SK-N-SH (cell line): ENCODE data around the gene TERT. TPM values are rescaled to one million over a fixed set of nuclear protein-coding genes. Genes with fewer than 3 reads are reported as not detected.

Experiments used
- CTCF ChIA-PET: fragments of 300-600, 350-600 bp; formaldehyde crosslinking; extraction: SDS; loops from one replicate; lab custom pipeline; 2021; lab: Yijun Ruan, JAX
- POLR2A ChIA-PET: fragments of 350-600 bp; sonication (Branson Sonifier 250); formaldehyde crosslinking; extraction: SDS; loops from one replicate; lab custom pipeline; 2020; ENCODE audit warnings: antibody characterized with exemption, inconsistent platforms; lab: Yijun Ruan, JAX
- DNase-seq: peaks from one replicate; pipeline ENCODE4 v3.0.0; 2012
- H2AFZ ChIP-seq: fragments of 200-600 bp; sonication (generic); 2 replicates; pipeline ENCODE4 v1.8.1; 2016; ENCODE audit warnings: antibody characterized with exemption, mild to moderate bottlenecking, low read depth
- H3F3A ChIP-seq: fragments of 200-600 bp; sonication (generic); replicated peaks from 2 replicates; pipeline ENCODE3; 2016; ENCODE audit warnings: antibody characterized with exemption, mild to moderate bottlenecking; ENCODE audit not compliant: insufficient read depth
- H3K27ac ChIP-seq, 2 experiments: fragments of 200-500 bp in 1 of 2; fragments of 200-600 bp in 1 of 2; sonication (Bioruptor generic) in 1 of 2; sonication (generic), shearing (Covaris generic) in 1 of 2; 2 replicates each; pipeline versions ENCODE4 v1.5.1 to v1.6.1; 2014 to 2016; ENCODE audit warnings: low read depth in 2 of 2, inconsistent platforms in 1 of 2, low read length in 1 of 2, mild to moderate bottlenecking in 1 of 2, mixed read lengths in 1 of 2
- H3K27me3 ChIP-seq: fragments of 200-600 bp; sonication (generic), shearing (Covaris generic); 2 replicates; pipeline ENCODE4 v1.6.1; 2016; ENCODE audit warnings: mixed run types; ENCODE audit not compliant: insufficient read depth
- H3K36me3 ChIP-seq, 2 experiments: fragments of 200-500 bp in 1 of 2; fragments of 200-600 bp in 1 of 2; sonication (Bioruptor generic) in 1 of 2; sonication (generic) in 1 of 2; replicated peaks in 1 of 2; 2 replicates each; pipeline versions ENCODE3 to v1.5.1; 2014 to 2016; ENCODE audit warnings: low read length in 1 of 2, mild to moderate bottlenecking in 1 of 2; ENCODE audit not compliant: insufficient read depth in 2 of 2, control insufficient read depth in 1 of 2
- H3K4me1 ChIP-seq, 2 experiments: fragments of 200-500 bp in 1 of 2; fragments of 200-600 bp in 1 of 2; sonication (Bioruptor generic) in 1 of 2; sonication (generic), shearing (Covaris generic) in 1 of 2; 2 replicates each; pipeline versions ENCODE4 v1.5.1 to v1.6.1; 2014 to 2016; ENCODE audit warnings: low read depth in 1 of 2, low read length in 1 of 2, mixed run types in 1 of 2; ENCODE audit not compliant: insufficient read depth in 2 of 2, control insufficient read depth in 1 of 2
- H3K4me2 ChIP-seq: fragments of 200-600 bp; sonication (generic), shearing (Covaris generic); 2 replicates; pipeline ENCODE4 v1.6.1; 2017; ENCODE audit warnings: mixed run types
- H3K4me3 ChIP-seq, 2 experiments: fragments of 200-500 bp in 1 of 2; fragments of 200-600 bp in 1 of 2; sonication (Bioruptor generic) in 1 of 2; sonication (generic), shearing (Covaris generic) in 1 of 2; 2 replicates each; pipeline versions ENCODE4 v1.5.1 to v1.8.1; 2014 to 2016; ENCODE audit warnings: low read depth in 2 of 2, inconsistent platforms in 1 of 2, low read length in 1 of 2, mild to moderate bottlenecking in 1 of 2, mixed read lengths in 1 of 2, moderate library complexity in 1 of 2
- H3K79me2 ChIP-seq: fragments of 200-600 bp; sonication (generic); 2 replicates; pipeline ENCODE4 v1.8.1; 2017; ENCODE audit warnings: mild to moderate bottlenecking; ENCODE audit not compliant: insufficient read depth
- H3K9ac ChIP-seq: fragments of 200-600 bp; sonication (generic); 2 replicates; pipeline ENCODE4 v1.6.1; 2017; ENCODE audit warnings: mixed run types
- H3K9me2 ChIP-seq: fragments of 200-600 bp; sonication (generic); 2 replicates; pipeline ENCODE4 v1.6.1; 2017; ENCODE audit warnings: mixed run types
- H3K9me3 ChIP-seq: fragments of 200-600 bp; sonication (generic); 2 replicates; pipeline ENCODE4 v1.6.1; 2017; ENCODE audit warnings: mixed run types, mild to moderate bottlenecking, moderate library complexity
- H4K20me1 ChIP-seq: fragments of 200-600 bp; sonication (generic); 2 replicates; pipeline ENCODE4 v1.6.1; 2017; ENCODE audit warnings: mild to moderate bottlenecking, mixed run types; ENCODE audit not compliant: insufficient read depth
- ELF1 ChIP-seq: IDR thresholded peaks from 2 replicates; pipeline ENCODE4 v1.4.0; 2012
- EP300 ChIP-seq, 2 experiments: IDR thresholded peaks; 2 replicates each; pipeline versions ENCODE4 v1.4.0 to v1.6.1; 2012; ENCODE audit warnings: borderline replicate concordance in 1 of 2, low read depth in 1 of 2, low read length in 1 of 2
- FOSL2 ChIP-seq: IDR thresholded peaks from 2 replicates; pipeline ENCODE4 v1.4.0; 2012; ENCODE audit warnings: low read depth, mild to moderate bottlenecking, moderate library complexity, borderline replicate concordance
- FOXJ3 ChIP-seq: sonication (generic); formaldehyde crosslinking; IDR thresholded peaks from 2 replicates; pipeline ENCODE4 v1.5.1; 2020; ENCODE audit warnings: mild to moderate bottlenecking, missing genetic modification reagents
- FOXM1 ChIP-seq: IDR thresholded peaks from 2 replicates; pipeline ENCODE4 v1.4.0; 2012; ENCODE audit warnings: low read depth, mild to moderate bottlenecking
- GATA2 ChIP-seq: sonication (generic); formaldehyde crosslinking; IDR thresholded peaks from 2 replicates; pipeline ENCODE4 v1.5.0; 2020; ENCODE audit warnings: mild to moderate bottlenecking, missing genetic modification reagents
- JUND ChIP-seq: IDR thresholded peaks from 2 replicates; pipeline ENCODE4 v1.4.0; 2012
- MXI1 ChIP-seq: IDR thresholded peaks from 2 replicates; pipeline ENCODE4 v1.6.1; 2012; ENCODE audit warnings: mild to moderate bottlenecking, low read depth, low read length, improper control_type of control experiment
- RCOR1 ChIP-seq: fragments of 150-350 bp; IDR thresholded peaks from 2 replicates; pipeline ENCODE4 v1.6.1; 2017; ENCODE audit warnings: antibody characterized with exemption, low read length
- SMC3 ChIP-seq: IDR thresholded peaks from 2 replicates; pipeline ENCODE4 v1.6.1; 2012; ENCODE audit warnings: low read depth, low read length, improper control_type of control experiment
- TEAD4 ChIP-seq: IDR thresholded peaks from 2 replicates; pipeline ENCODE4 v1.4.0; 2012; ENCODE audit warnings: mild to moderate bottlenecking, borderline replicate concordance; ENCODE audit not compliant: insufficient read depth
- ZBTB33 ChIP-seq: IDR thresholded peaks from 2 replicates; pipeline ENCODE4 v1.4.0; 2012; ENCODE audit warnings: low read depth, borderline replicate concordance
- WGBS: methylation state at CpG from one replicate; pipeline ENCODE4 v1.1.6; 2017; ENCODE audit warnings: low lambda C conversion rate; 5-methylcytosine and 5-hydroxymethylcytosine counted together
- polyA plus RNA-seq, 3 experiments: library from polyadenylated mRNA; depleted of rRNA; stranded (reverse); fragments of >200 nt; gene quantifications; 2 replicates each; pipeline ENCODE4 v1.2.3, GENCODE V29; 2012
- TF ChIP-seq, protein P1 (sequence below): IDR thresholded peaks from 2 replicates; pipeline ENCODE4 v1.4.0; 2012; ENCODE audit warnings: low read depth, borderline replicate concordance
- TF ChIP-seq, protein P2 (sequence below): IDR thresholded peaks from 2 replicates; pipeline ENCODE4; 2012

TERT gene
- polyA plus RNA-seq, 1 of the 3 experiments (the other 2 are of a cell fraction), result 2.4 TPM

GRCh38 chr5:1241509-1242080 lies 53.3 kb downstream of the TERT start:
- peaks cover 18% of the 10 kb centered on the region for H3K27me3 ChIP-seq
- DNase-seq, result no peak
- TF ChIP-seq TEAD4, result no peak
- TF ChIP-seq, protein P1, sequence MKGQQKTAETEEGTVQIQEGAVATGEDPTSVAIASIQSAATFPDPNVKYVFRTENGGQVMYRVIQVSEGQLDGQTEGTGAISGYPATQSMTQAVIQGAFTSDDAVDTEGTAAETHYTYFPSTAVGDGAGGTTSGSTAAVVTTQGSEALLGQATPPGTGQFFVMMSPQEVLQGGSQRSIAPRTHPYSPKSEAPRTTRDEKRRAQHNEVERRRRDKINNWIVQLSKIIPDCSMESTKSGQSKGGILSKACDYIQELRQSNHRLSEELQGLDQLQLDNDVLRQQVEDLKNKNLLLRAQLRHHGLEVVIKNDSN, result no peak
- TF ChIP-seq GATA2, result no peak
- no peak for TF ChIP-seq SMC3
- TF ChIP-seq RCOR1, result no peak
- no peak for TF ChIP-seq ZBTB33
- TF ChIP-seq ELF1, result no peak
- TF ChIP-seq, protein P2, sequence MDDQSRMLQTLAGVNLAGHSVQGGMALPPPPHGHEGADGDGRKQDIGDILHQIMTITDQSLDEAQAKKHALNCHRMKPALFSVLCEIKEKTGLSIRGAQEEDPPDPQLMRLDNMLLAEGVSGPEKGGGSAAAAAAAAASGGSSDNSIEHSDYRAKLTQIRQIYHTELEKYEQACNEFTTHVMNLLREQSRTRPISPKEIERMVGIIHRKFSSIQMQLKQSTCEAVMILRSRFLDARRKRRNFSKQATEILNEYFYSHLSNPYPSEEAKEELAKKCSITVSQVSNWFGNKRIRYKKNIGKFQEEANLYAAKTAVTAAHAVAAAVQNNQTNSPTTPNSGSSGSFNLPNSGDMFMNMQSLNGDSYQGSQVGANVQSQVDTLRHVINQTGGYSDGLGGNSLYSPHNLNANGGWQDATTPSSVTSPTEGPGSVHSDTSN, result no peak
- TF ChIP-seq EP300 (IDR thresholded peaks at IDR 0.05; ENCODE audit: borderline replicate concordance in 1 of 2, low read depth in 1 of 2, low read length in 1 of 2), result no peak
- TF ChIP-seq MXI1, result no peak
- no peak for TF ChIP-seq JUND
- TF ChIP-seq FOXM1, result no peak
- no peak for TF ChIP-seq FOSL2
- no peak for TF ChIP-seq FOXJ3 (CRISPR knock-in tag)
- H3K4me1 ChIP-seq, result no peaks in the 10 kb centered on the region; a peak in 1 of 4 replicates
- H3K9me2 ChIP-seq, result no peaks in the 10 kb centered on the region
- no peak overlapping the region for H3K27ac ChIP-seq
- no peak overlapping the region for H3K4me3 ChIP-seq
- H3K4me2 ChIP-seq, result no peak overlapping the region
- H3K9me3 ChIP-seq, result no peaks in the 10 kb centered on the region
- POLR2A ChIA-PET, result no interaction called here
- no peak overlapping the region for H2AFZ ChIP-seq
- 51% methylated on average over 19 of the region's 22 CpGs for WGBS
- CTCF ChIA-PET, result interaction anchor here (1.1 kb wide), 1 partner anchor 74 kb away, joined by 3 read pairs; no protein-coding TSS in a partner anchor
- no peaks in the 10 kb centered on the region for H4K20me1 ChIP-seq
- H3K9ac ChIP-seq, result no peak overlapping the region
- H3F3A ChIP-seq, result no peaks in the 10 kb centered on the region
- H3K79me2 ChIP-seq, result no peaks in the 10 kb centered on the region
- H3K36me3 ChIP-seq, result no peaks in the 10 kb centered on the region
